Caco-2 (cell line): Measurements from ENCODE around the gene RAPGEF1. TPM values are rescaled to one million over a fixed set of nuclear protein-coding genes. Genes with fewer than 3 reads are reported as not detected.

Source experiments
- BruUV-seq: library from RNA; stranded (reverse); fragments of 400-500 nt; replicated peaks from 2 replicates; lab custom pipeline; 2021; lab: Mats Ljungman, UMichigan
- CTCF ChIA-PET: fragments of 300-600 bp; sonication (Branson Sonifier 250); formaldehyde crosslinking; loops from one replicate; lab custom pipeline; 2022; ENCODE audit warnings: antibody characterized with exemption; lab: Charles Lee
- POLR2A ChIA-PET: fragments of 300-600 bp; sonication (Branson Sonifier 250); formaldehyde crosslinking; loops from one replicate; lab custom pipeline; 2022; ENCODE audit warnings: antibody characterized with exemption; lab: Charles Lee
- DNase-seq, 2 experiments: peaks; one replicate each; pipeline versions ENCODE4 v3.0.0 to v3.0.0-alpha.2; 2020 to 2022
- H3K27me3 ChIP-seq: replicated peaks from 2 replicates; pipeline ENCODE4 v1.6.0; 2011; ENCODE audit warnings: low read length; ENCODE audit not compliant: control insufficient read depth, insufficient read depth
- H3K36me3 ChIP-seq: 2 replicates; pipeline ENCODE4 v1.5.1; 2011; ENCODE audit warnings: low read length; ENCODE audit not compliant: control insufficient read depth, insufficient read depth
- H3K4me1 ChIP-seq: fragments of 250-450 bp; sonication (Bioruptor Pico); 2 replicates; pipeline ENCODE4 v1.5.1; 2020; ENCODE audit warnings: mild to moderate bottlenecking
- H3K4me3 ChIP-seq: 2 replicates; pipeline ENCODE4 v1.5.1; 2011; ENCODE audit warnings: low read depth, mild to moderate bottlenecking, control low read depth, low read length
- H3K9me3 ChIP-seq: fragments of 250-450 bp; sonication (Bioruptor Pico); 2 replicates; pipeline ENCODE4 v1.5.1; 2020; ENCODE audit warnings: mild to moderate bottlenecking, moderate library complexity
- H3K27ac Mint-ChIP-seq: one replicate; pipeline ENCODE4 v1.8.0; 2022; ENCODE audit warnings: mixed read lengths; ENCODE audit not compliant: unreplicated experiment
- H3K27me3 Mint-ChIP-seq: one replicate; pipeline ENCODE4 v1.8.0; 2022; ENCODE audit warnings: mixed read lengths; ENCODE audit not compliant: insufficient read depth, unreplicated experiment
- H3K36me3 Mint-ChIP-seq: one replicate; pipeline ENCODE4 v1.8.0; 2022; ENCODE audit warnings: mild to moderate bottlenecking, mixed read lengths; ENCODE audit not compliant: insufficient read depth, unreplicated experiment
- H3K4me1 Mint-ChIP-seq: one replicate; pipeline ENCODE4 v1.8.0; 2022; ENCODE audit warnings: low read depth, mixed read lengths; ENCODE audit not compliant: unreplicated experiment
- H3K4me3 Mint-ChIP-seq: one replicate; pipeline ENCODE4 v1.8.0; 2022; ENCODE audit warnings: mild to moderate bottlenecking, moderate library complexity, mixed read lengths; ENCODE audit not compliant: unreplicated experiment
- H3K9me3 Mint-ChIP-seq: one replicate; pipeline ENCODE4 v1.8.0; 2022; ENCODE audit warnings: mixed read lengths; ENCODE audit not compliant: unreplicated experiment
- intact Hi-C: fragments of 100-400 bp; cut with micrococcal nuclease; formaldehyde crosslinking; loops from one replicate; pipeline ENCODE4 v1.10.0; 2022; ENCODE audit not compliant: unreplicated experiment
- total RNA-seq: library from RNA; stranded (reverse); gene quantifications from 2 replicates; pipeline ENCODE4 v1.2.3, GENCODE V29; 2022
- TF ChIP-seq, protein P1 (sequence below), 2 experiments: fragments of 200-600 bp in 1 of 2; IDR thresholded peaks; 1 replicate in 1 of 2; 2 replicates in 1 of 2; pipeline versions ENCODE4 v1.5.1 to v1.8.0; 2011 to 2022; ENCODE audit warnings: antibody characterized with exemption in 1 of 2, control low read depth in 1 of 2, inconsistent platforms in 1 of 2, low read depth in 1 of 2, low read length in 1 of 2, mild to moderate bottlenecking in 1 of 2, moderate library complexity in 1 of 2; ENCODE audit not compliant: insufficient read depth in 1 of 2, severe bottlenecking in 1 of 2, unreplicated experiment in 1 of 2

Gene RAPGEF1
- total RNA-seq, 1 experiment from 2014 or later = 75.4 TPM

DNA sequence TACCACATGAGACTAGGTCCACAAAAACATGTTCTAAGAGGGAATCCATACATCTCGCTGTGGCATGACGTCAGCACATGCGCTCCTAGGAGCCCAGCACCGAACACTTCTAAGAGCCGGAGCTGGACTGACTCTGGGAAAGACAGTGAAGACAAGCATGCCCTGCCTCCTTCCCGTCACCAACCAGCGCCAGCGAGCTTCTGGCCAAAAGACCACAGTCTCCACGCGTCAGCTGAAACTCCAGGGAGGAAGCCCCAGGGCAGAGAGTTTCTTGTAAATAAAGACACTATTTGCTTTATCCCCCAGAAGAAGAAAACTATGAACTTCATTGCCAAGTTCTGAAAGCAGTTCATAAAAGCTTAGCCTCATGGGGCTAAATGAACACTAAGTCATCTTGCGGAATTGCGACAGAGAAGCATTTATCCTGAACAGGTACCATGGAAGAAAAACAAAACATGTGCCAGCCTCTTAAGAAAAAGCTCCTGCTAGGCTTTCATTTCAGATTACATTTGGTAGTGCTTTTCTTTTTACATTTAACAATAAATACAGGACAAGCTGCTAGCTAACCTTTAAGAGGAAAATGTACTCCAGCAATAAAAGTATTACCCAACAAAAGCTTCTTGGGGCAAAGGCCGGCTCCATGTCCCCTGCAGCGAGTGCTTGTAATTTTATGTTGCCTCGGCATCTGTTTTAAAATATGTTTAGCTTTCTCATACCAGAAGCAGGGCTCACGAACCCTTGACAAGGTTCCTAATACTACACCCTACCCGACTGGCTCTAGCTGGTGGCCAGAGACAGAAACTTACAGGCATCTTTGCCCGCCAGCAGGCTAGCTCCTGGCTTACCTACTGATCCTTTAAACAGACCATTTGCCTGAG is 98.0 kb downstream of the RAPGEF1 start:
- peaks cover 6% of the 10 kb centered on the region for H3K36me3 Mint-ChIP-seq
- no peak overlapping the region for H3K4me3 Mint-ChIP-seq
- H3K27me3 Mint-ChIP-seq = no peaks in the 10 kb centered on the region
- no peaks in the 10 kb centered on the region for H3K9me3 ChIP-seq
- DNase-seq = peak in 1 of 2 experiments; percentile 23
- H3K27me3 ChIP-seq = no peaks in the 10 kb centered on the region
- peak overlapping the region; percentile 36 for H3K27ac Mint-ChIP-seq
- TF ChIP-seq, protein P1, sequence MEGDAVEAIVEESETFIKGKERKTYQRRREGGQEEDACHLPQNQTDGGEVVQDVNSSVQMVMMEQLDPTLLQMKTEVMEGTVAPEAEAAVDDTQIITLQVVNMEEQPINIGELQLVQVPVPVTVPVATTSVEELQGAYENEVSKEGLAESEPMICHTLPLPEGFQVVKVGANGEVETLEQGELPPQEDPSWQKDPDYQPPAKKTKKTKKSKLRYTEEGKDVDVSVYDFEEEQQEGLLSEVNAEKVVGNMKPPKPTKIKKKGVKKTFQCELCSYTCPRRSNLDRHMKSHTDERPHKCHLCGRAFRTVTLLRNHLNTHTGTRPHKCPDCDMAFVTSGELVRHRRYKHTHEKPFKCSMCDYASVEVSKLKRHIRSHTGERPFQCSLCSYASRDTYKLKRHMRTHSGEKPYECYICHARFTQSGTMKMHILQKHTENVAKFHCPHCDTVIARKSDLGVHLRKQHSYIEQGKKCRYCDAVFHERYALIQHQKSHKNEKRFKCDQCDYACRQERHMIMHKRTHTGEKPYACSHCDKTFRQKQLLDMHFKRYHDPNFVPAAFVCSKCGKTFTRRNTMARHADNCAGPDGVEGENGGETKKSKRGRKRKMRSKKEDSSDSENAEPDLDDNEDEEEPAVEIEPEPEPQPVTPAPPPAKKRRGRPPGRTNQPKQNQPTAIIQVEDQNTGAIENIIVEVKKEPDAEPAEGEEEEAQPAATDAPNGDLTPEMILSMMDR (IDR thresholded peaks at IDR 0.05; ENCODE audit: insufficient read depth in 1 of 2, low read depth in 1 of 2, low read length in 1 of 2, severe bottlenecking in 1 of 2, unreplicated experiment in 1 of 2) = no peak
- peaks cover 2% of the 10 kb centered on the region; the same call in 1 of the 2 replicates for H3K36me3 ChIP-seq
- no peaks in the 10 kb centered on the region for H3K4me1 Mint-ChIP-seq
- H3K4me3 ChIP-seq = no peak overlapping the region
- ChIA-PET POLR2A (interaction anchor here (0.5 kb wide), 1 partner anchor 36 kb away, joined by 3 read pairs; no protein-coding TSS in a partner anchor), CTCF (interaction anchor here (0.6 to 2.0 kb wide), 6 partner anchors 12 to 99 kb away, joined by 3 to 9 read pairs (median 4); partner anchors contain the start of gene RAPGEF1)
- BruUV-seq = no TSS peak
- intact Hi-C loops = no loop called here
- H3K9me3 Mint-ChIP-seq = no peaks in the 10 kb centered on the region
- peaks cover 16% of the 10 kb centered on the region; the same call in 1 of the 2 replicates for H3K4me1 ChIP-seq

DNA sequence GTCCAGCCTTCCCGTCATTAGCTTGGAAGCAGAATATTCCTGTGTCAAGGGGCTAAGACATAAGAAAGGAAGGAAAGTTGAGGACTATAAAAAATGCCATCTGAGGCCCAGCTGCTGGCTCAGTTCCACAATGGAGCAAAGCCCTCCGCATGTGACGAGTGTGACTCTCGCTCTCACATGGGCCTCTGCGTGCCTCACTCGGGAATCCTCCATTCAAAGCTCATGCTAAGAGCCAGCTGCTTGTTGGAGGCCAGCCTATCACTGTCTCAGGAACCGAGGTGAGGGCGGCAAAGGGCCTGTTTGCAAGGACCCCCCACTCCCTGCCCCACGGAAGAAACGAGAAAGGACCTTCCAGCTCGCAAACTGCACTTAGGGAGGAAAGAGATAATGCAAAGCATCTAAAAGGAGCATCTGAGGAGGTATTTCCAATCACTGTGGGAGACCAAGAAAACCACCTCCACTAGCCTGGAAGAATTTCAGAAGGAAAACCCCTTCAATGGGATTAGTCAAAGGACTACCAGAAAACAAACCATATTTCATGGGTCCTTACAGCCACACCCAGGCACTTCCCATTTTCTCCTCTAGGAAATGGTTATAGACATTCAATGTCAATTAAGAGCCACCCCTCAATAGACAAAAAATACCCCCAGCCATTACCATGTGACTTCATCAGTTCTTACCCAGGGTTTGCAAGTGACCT is 99.3 kb downstream of the RAPGEF1 start:
- H3K36me3 ChIP-seq = peaks cover 2% of the 10 kb centered on the region; the same call in 1 of the 2 replicates
- Mint-ChIP-seq H3K36me3 (peaks cover 6% of the 10 kb centered on the region), H3K9me3 (no peaks in the 10 kb centered on the region), H3K27me3 (no peaks in the 10 kb centered on the region), H3K27ac (no peak overlapping the region), H3K4me3 (no peak overlapping the region), H3K4me1 (no peaks in the 10 kb centered on the region)
- no peak overlapping the region for H3K4me3 ChIP-seq
- peaks cover 21% of the 10 kb centered on the region for H3K4me1 ChIP-seq
- H3K27me3 ChIP-seq = no peaks in the 10 kb centered on the region
- no peaks in the 10 kb centered on the region for H3K9me3 ChIP-seq
- CTCF ChIA-PET = no interaction called here
- TF ChIP-seq, protein P1 (IDR thresholded peaks at IDR 0.05; ENCODE audit: insufficient read depth in 1 of 2, low read depth in 1 of 2, low read length in 1 of 2, severe bottlenecking in 1 of 2, unreplicated experiment in 1 of 2) = no peak
- no TSS peak for BruUV-seq
- POLR2A ChIA-PET = interaction anchor here (0.6 kb wide), 1 partner anchor 19 kb away, joined by 4 read pairs; no protein-coding TSS in a partner anchor
- no peak for DNase-seq
- intact Hi-C loops = no loop called here
